Keratinocyte (primary cell): ENCODE measurements around the gene KIF25.

ENCODE experiments used
- CTCF ChIP-seq, 3 experiments: IDR thresholded peaks in 1 of 3; conservative IDR thresholded peaks in 1 of 3; optimal IDR thresholded peaks in 1 of 3; 2 replicates in 2 of 3; 3 replicates in 1 of 3; pipeline versions ENCODE3 to v1.5.1; 2011; ENCODE audit warnings: low read length in 3 of 3, mild to moderate bottlenecking in 3 of 3, moderate library complexity in 2 of 3, control low read depth in 1 of 3, inconsistent platforms in 1 of 3; ENCODE audit not compliant: insufficient read depth in 2 of 3; ENCODE audit errors: extremely low read depth in 1 of 3
- EZH2 ChIP-seq: IDR thresholded peaks from one replicate; pipeline ENCODE4 v1.6.1; 2012; ENCODE audit warnings: inconsistent platforms, mild to moderate bottlenecking, low read length, moderate library complexity

DNA sequence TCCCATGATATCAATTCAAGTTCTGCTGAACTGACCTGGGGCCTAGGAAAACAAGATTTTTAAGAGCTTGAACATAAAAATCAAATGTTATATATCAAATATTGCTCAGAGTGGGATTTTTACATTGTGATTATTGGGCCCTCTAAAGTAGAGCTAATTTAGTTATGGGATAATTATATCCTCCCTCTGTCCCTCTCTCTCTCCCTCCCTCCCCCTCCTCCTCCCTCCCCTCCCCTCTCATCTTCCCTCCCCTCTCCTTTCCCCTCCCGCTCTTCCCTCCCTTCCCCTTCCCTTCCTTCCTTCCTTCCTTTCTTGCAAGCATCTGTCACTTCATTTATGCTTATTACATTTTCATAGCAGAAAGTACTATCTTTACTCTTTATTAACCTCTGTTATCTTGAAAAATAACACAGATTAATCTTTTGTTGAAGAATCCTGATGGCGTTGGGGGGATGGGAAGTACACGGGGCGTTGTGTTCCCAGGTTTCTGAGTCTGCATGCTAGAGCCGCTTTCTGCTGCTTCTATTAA is 32.8 kb downstream of the KIF25 start:
- TF ChIP-seq CTCF (optimal IDR thresholded peaks at IDR 0.05 in 1 of 3, IDR thresholded peaks at IDR 0.05 in 1 of 3, conservative IDR thresholded peaks at IDR 0.05 in 1 of 3; ENCODE audit: extremely low read depth in 1 of 3, insufficient read depth in 2 of 3, low read length in 3 of 3) = no peak
- no peak for TF ChIP-seq EZH2
